H1 (cell line): ENCODE measurements around the gene TMPRSS3. TPM values are rescaled to one million over a fixed set of nuclear protein-coding genes. Genes with fewer than 3 reads are reported as not detected.
A peak's percentile ranks its signal among the peaks of the same experiment; 100 is the strongest.

ENCODE experiments used
- CTCF ChIA-PET: fragments of 300-600 bp; sonication (Branson Sonifier 250); formaldehyde crosslinking; loops from one replicate; lab custom pipeline; 2021; ENCODE audit not compliant: partially characterized antibody; lab: Charles Lee
- POLR2A ChIA-PET: fragments of 300-600 bp; sonication (Branson Sonifier 250); formaldehyde crosslinking; loops from one replicate; lab custom pipeline; 2021; ENCODE audit warnings: inconsistent platforms; ENCODE audit not compliant: partially characterized antibody; lab: Charles Lee
- DNase-seq, 2 experiments: peaks; one replicate each; pipeline versions ENCODE4 v3.0.0 to v3.0.0-alpha.2; 2010 to 2022; ENCODE audit warnings: low spot score in 2 of 2, low read depth in 1 of 2, mixed read lengths in 1 of 2
- FAIRE-seq: peaks from 2 replicates; lab custom pipeline; 2011; peaks lifted over from hg19 to GRCh38; lab: Jason Lieb, UNC
- H2AFZ ChIP-seq: 2 replicates; pipeline ENCODE4 v1.8.1; 2012; ENCODE audit warnings: low read length, inconsistent platforms
- H2AK5ac ChIP-seq: 2 replicates; pipeline ENCODE4 v1.6.1; 2013; ENCODE audit warnings: low read depth, low read length
- H2BK120ac ChIP-seq: replicated peaks from 2 replicates; pipeline ENCODE3; 2013; ENCODE audit warnings: low read depth, low read length, inconsistent platforms
- H2BK12ac ChIP-seq: 2 replicates; pipeline ENCODE4 v1.6.1; 2013; ENCODE audit warnings: low read depth, low read length
- H2BK15ac ChIP-seq: 2 replicates; pipeline ENCODE4 v1.6.1; 2013; ENCODE audit warnings: low read length
- H2BK20ac ChIP-seq: 2 replicates; pipeline ENCODE4 v1.6.1; 2013; ENCODE audit warnings: low read length
- H2BK5ac ChIP-seq: 2 replicates; pipeline ENCODE4 v1.6.1; 2013; ENCODE audit warnings: low read depth, low read length
- H3K14ac ChIP-seq: 2 replicates; pipeline ENCODE4 v1.6.1; 2013; ENCODE audit warnings: inconsistent platforms; ENCODE audit not compliant: insufficient read length
- H3K18ac ChIP-seq: 2 replicates; pipeline ENCODE4 v1.6.1; 2013; ENCODE audit warnings: low read length; ENCODE audit errors: extremely low read depth
- H3K23ac ChIP-seq: 2 replicates; pipeline ENCODE4 v1.6.1; 2013; ENCODE audit warnings: inconsistent platforms; ENCODE audit not compliant: insufficient read length
- H3K23me2 ChIP-seq: 2 replicates; pipeline ENCODE4 v1.6.1; 2013; ENCODE audit warnings: low read depth, low read length
- H3K27ac ChIP-seq: 2 replicates; pipeline ENCODE4 v1.6.1; 2011; ENCODE audit warnings: low read depth, low read length, inconsistent platforms
- H3K27me3 ChIP-seq, 4 experiments: replicated peaks in 1 of 4; 1 replicate in 1 of 4; 2 replicates in 3 of 4; pipeline versions ENCODE4 v1.6.1 to v1.8.1; 2011 to 2013; ENCODE audit warnings: low read length in 3 of 4, mild to moderate bottlenecking in 3 of 4, inconsistent platforms in 2 of 4, mixed read lengths in 2 of 4, moderate library complexity in 1 of 4; ENCODE audit not compliant: control insufficient read depth in 3 of 4, insufficient read depth in 3 of 4; ENCODE audit errors: extremely low read depth in 1 of 4
- H3K36me3 ChIP-seq, 4 experiments: 2 replicates each; pipeline versions ENCODE4 v1.6.1 to v1.8.1; 2011 to 2013; ENCODE audit warnings: mild to moderate bottlenecking in 4 of 4, low read length in 3 of 4, moderate library complexity in 2 of 4, control low read depth in 1 of 4, inconsistent platforms in 1 of 4; ENCODE audit not compliant: insufficient read depth in 4 of 4, control insufficient read depth in 2 of 4
- H3K4ac ChIP-seq: replicated peaks from 2 replicates; pipeline ENCODE3; 2013; ENCODE audit warnings: low read length, low read depth, mixed read lengths, inconsistent platforms; ENCODE audit not compliant: insufficient read length
- H3K4me1 ChIP-seq, 4 experiments: replicated peaks in 1 of 4; 1 replicate in 1 of 4; 2 replicates in 3 of 4; pipeline versions ENCODE4 v1.6.1 to v1.8.1; 2011 to 2013; ENCODE audit warnings: low read length in 3 of 4, inconsistent platforms in 2 of 4, mixed read lengths in 1 of 4; ENCODE audit not compliant: insufficient read depth in 4 of 4, control insufficient read depth in 3 of 4
- H3K4me2 ChIP-seq, 2 experiments: 2 replicates each; pipeline versions ENCODE4 v1.6.1 to v1.8.1; 2011 to 2013; ENCODE audit warnings: low read depth in 2 of 2, low read length in 2 of 2, control low read depth in 1 of 2, inconsistent platforms in 1 of 2, mild to moderate bottlenecking in 1 of 2; ENCODE audit not compliant: insufficient read depth in 1 of 2
- H3K4me3 ChIP-seq, 4 experiments: fragments of 200-600, 300-600 bp in 1 of 4; sonication (generic), shearing (Covaris generic), sonication (Bioruptor Twin) in 1 of 4; 2 replicates each; pipeline versions ENCODE4 v1.5.1 to v1.8.1; 2011 to 2016; ENCODE audit warnings: low read length in 4 of 4, low read depth in 3 of 4, control low read depth in 2 of 4, inconsistent platforms in 2 of 4, mild to moderate bottlenecking in 2 of 4, mixed read lengths in 1 of 4, moderate library complexity in 1 of 4; ENCODE audit not compliant: insufficient read depth in 2 of 4; ENCODE audit errors: extremely low read depth in 1 of 4
- H3K56ac ChIP-seq: replicated peaks from 2 replicates; pipeline ENCODE3; 2013; ENCODE audit warnings: low read depth, mild to moderate bottlenecking, mixed read lengths, low read length, inconsistent platforms; ENCODE audit not compliant: insufficient read length
- H3K79me1 ChIP-seq: 2 replicates; pipeline ENCODE4 v1.6.1; 2013; ENCODE audit warnings: low read depth, low read length, control low read depth
- H3K79me2 ChIP-seq, 2 experiments: 2 replicates each; pipeline versions ENCODE4 v1.6.1 to v1.8.1; 2012 to 2013; ENCODE audit warnings: low read length in 2 of 2, mild to moderate bottlenecking in 2 of 2, inconsistent platforms in 1 of 2; ENCODE audit not compliant: insufficient read depth in 2 of 2, control insufficient read depth in 1 of 2
- H3K9ac ChIP-seq, 4 experiments: replicated peaks in 1 of 4; 1 replicate in 1 of 4; 2 replicates in 3 of 4; pipeline versions ENCODE4 v1.6.1 to v1.8.1; 2011 to 2013; ENCODE audit warnings: low read depth in 3 of 4, low read length in 3 of 4, control low read depth in 2 of 4, mild to moderate bottlenecking in 2 of 4, moderate library complexity in 2 of 4, inconsistent platforms in 1 of 4; ENCODE audit errors: extremely low read depth in 1 of 4
- H3K9me3 ChIP-seq, 2 experiments: 2 replicates each; pipeline versions ENCODE4 v1.6.1 to v1.8.1; 2012 to 2013; ENCODE audit warnings: mild to moderate bottlenecking in 2 of 2, moderate library complexity in 2 of 2, control low read depth in 1 of 2, inconsistent platforms in 1 of 2, low read depth in 1 of 2, low read length in 1 of 2, mixed read lengths in 1 of 2; ENCODE audit not compliant: insufficient read depth in 2 of 2
- H4K20me1 ChIP-seq, 2 experiments: replicated peaks in 1 of 2; 2 replicates each; pipeline versions ENCODE3 to v1.8.1; 2011 to 2013; ENCODE audit warnings: inconsistent platforms in 2 of 2, low read length in 2 of 2, mild to moderate bottlenecking in 1 of 2; ENCODE audit not compliant: insufficient read depth in 2 of 2, control insufficient read depth in 1 of 2
- H4K5ac ChIP-seq: 2 replicates; pipeline ENCODE4 v1.6.1; 2013; ENCODE audit warnings: low read length, low read depth, mixed read lengths, inconsistent platforms; ENCODE audit not compliant: insufficient read length
- H4K8ac ChIP-seq: 2 replicates; pipeline ENCODE4 v1.8.0; 2013; ENCODE audit warnings: mild to moderate bottlenecking, moderate library complexity, low read length, inconsistent platforms; ENCODE audit not compliant: insufficient read depth; ENCODE audit errors: extremely low read depth
- H4K91ac ChIP-seq: replicated peaks from 2 replicates; pipeline ENCODE3; 2013; ENCODE audit warnings: low read length, mixed read lengths, inconsistent platforms; ENCODE audit not compliant: insufficient read length
- ASH2L ChIP-seq: fragments of 200-600, 300-600 bp; sonication (generic); IDR thresholded peaks from one replicate; pipeline ENCODE4 v1.7.1; 2017; ENCODE audit warnings: low read length
- BACH1 ChIP-seq: IDR thresholded peaks from 2 replicates; pipeline ENCODE4 v1.6.1; 2012; ENCODE audit warnings: low read length, improper control_type of control experiment
- EZH2 ChIP-seq: fragments of 200-600 bp; sonication (generic); IDR thresholded peaks from 2 replicates; pipeline ENCODE4 v1.7.1; 2012; ENCODE audit warnings: low read depth, mild to moderate bottlenecking, moderate library complexity, low read length, inconsistent platforms; ENCODE audit not compliant: severe bottlenecking
- MAX ChIP-seq: IDR thresholded peaks from 2 replicates; pipeline ENCODE4 v1.6.1; 2012; ENCODE audit warnings: inconsistent platforms
- RAD21 ChIP-seq, 2 experiments: IDR thresholded peaks in 1 of 2; conservative IDR thresholded peaks in 1 of 2; 2 replicates each; pipeline ENCODE4 v1.6.1; 2011; ENCODE audit warnings: low read depth in 2 of 2, low read length in 2 of 2, improper control_type of control experiment in 1 of 2, inconsistent platforms in 1 of 2, mild to moderate bottlenecking in 1 of 2, moderate library complexity in 1 of 2
- SIN3A ChIP-seq, 2 experiments: IDR thresholded peaks in 1 of 2; conservative IDR thresholded peaks in 1 of 2; 2 replicates each; pipeline ENCODE4 v1.6.1; 2011 to 2012; ENCODE audit warnings: low read length in 2 of 2, improper control_type of control experiment in 1 of 2, low read depth in 1 of 2, mild to moderate bottlenecking in 1 of 2
- SP1 ChIP-seq: IDR thresholded peaks from 2 replicates; pipeline ENCODE4 v1.6.1; 2011; ENCODE audit warnings: low read depth, low read length
- SUZ12 ChIP-seq: fragments of 200-600 bp; sonication (generic); IDR thresholded peaks from 2 replicates; pipeline ENCODE4 v1.6.1; 2012; ENCODE audit warnings: mild to moderate bottlenecking, inconsistent platforms, low read length, moderate library complexity, mixed read lengths
- TBP ChIP-seq: IDR thresholded peaks from 2 replicates; pipeline ENCODE4 v1.6.1; 2011; ENCODE audit warnings: low read depth, low read length, improper control_type of control experiment
- TCF12 ChIP-seq: IDR thresholded peaks from 2 replicates; pipeline ENCODE4 v1.6.1; 2011; ENCODE audit warnings: low read depth, mild to moderate bottlenecking, low read length
- ZNF274 ChIP-seq: IDR thresholded peaks from 2 replicates; pipeline ENCODE4 v1.7.0; 2012; ENCODE audit warnings: low read length, borderline replicate concordance; ENCODE audit errors: extremely low read depth
- WGBS, 2 experiments: shearing (Covaris generic) in 1 of 2; methylation state at CpG; one replicate each; pipeline versions ENCODE4 v1.1.6 to v1.1.7; 2013 to 2015; ENCODE audit warnings: low lambda C conversion rate in 2 of 2, mixed read lengths in 2 of 2, inconsistent platforms in 1 of 2, low coverage in 1 of 2, missing lambda C conversion rate in 1 of 2; ENCODE audit not compliant: insufficient replicate concordance in 2 of 2, insufficient coverage in 1 of 2, insufficient read length in 1 of 2; ENCODE audit errors: extremely low coverage in 1 of 2, missing lambda C conversion rate in 1 of 2; 5-methylcytosine and 5-hydroxymethylcytosine counted together
- polyA plus RNA-seq, 7 experiments: library from polyadenylated mRNA; depleted of rRNA in 3 of 7; stranded (reverse) in 5 of 7; unstranded in 2 of 7; fragments of >200 nt in 5 of 7; fragments of 200-250 nt in 2 of 7; gene quantifications; 1 replicate in 5 of 7; 2 replicates in 1 of 7; 4 replicates in 1 of 7; pipeline versions ENCODE4 v1.2.1 to v1.2.3, GENCODE V29; 2011 to 2013; ENCODE audit warnings: missing spikeins in 2 of 7, mixed read lengths in 2 of 7
- total RNA-seq: library from RNA; stranded (reverse); fragmentation: NEBNext Ultra II Directional; extraction: Animal tissue kit (Norgen Biotek cat#: 25700); gene quantifications from 2 replicates; pipeline ENCODE4 v1.2.1, GENCODE V29; 2021
- TF ChIP-seq, protein P1 (sequence below): IDR thresholded peaks from 2 replicates; pipeline ENCODE4 v1.6.1; 2011; ENCODE audit warnings: low read depth, mild to moderate bottlenecking, low read length; ENCODE audit not compliant: insufficient read depth

TMPRSS3 gene
- total and polyA plus RNA-seq, 2 of the 8 experiments (the other 6 are each of a cell fraction or from before 2014, with no cell fraction given), result 0.38 TPM; not detected in 1

GRCh38 chr21:42389449-42389835, 6.4 kb downstream of the TMPRSS3 start:
- H4K5ac ChIP-seq, result no peak overlapping the region
- no peak overlapping the region for H2BK15ac ChIP-seq
- H2AK5ac ChIP-seq, result no peak overlapping the region
- no peak overlapping the region for H2BK120ac ChIP-seq
- no peak overlapping the region for H3K23ac ChIP-seq
- H3K79me1 ChIP-seq, result no peaks in the 10 kb centered on the region
- peak overlapping the region in 1 of 4 experiments; percentile 3; a peak in 1 of 8 replicates for H3K4me3 ChIP-seq
- no peak overlapping the region for H2BK20ac ChIP-seq
- FAIRE-seq, result no peak
- H3K4ac ChIP-seq, result no peak overlapping the region
- peak overlapping the region; percentile 26 to 39; a peak in 3 of 4 replicates for H3K4me2 ChIP-seq
- no peak overlapping the region for H4K8ac ChIP-seq
- H2BK5ac ChIP-seq, result no peak overlapping the region
- H4K91ac ChIP-seq, result no peak overlapping the region
- H3K36me3 ChIP-seq, result no peaks in the 10 kb centered on the region
- H3K79me2 ChIP-seq, result no peaks in the 10 kb centered on the region
- H3K27ac ChIP-seq, result 0 out of 2 replicates have a peak overlapping the region, but pooled peaks have one; percentile 15
- no peak overlapping the region for H2AFZ ChIP-seq
- no peaks in the 10 kb centered on the region for H3K23me2 ChIP-seq
- ChIA-PET POLR2A (interaction anchor here (0.9 to 1.6 kb wide), 3 partner anchors 11 to 16 kb away, joined by 3 to 5 read pairs (median 3); no protein-coding TSS in a partner anchor), CTCF (interaction anchor here (1.0 to 2.2 kb wide), 4 partner anchors 9 to 75 kb away, joined by 3 to 6 read pairs (median 4); no protein-coding TSS in a partner anchor)
- no peak overlapping the region; the same call in 1 of the 2 replicates for H3K18ac ChIP-seq
- H3K56ac ChIP-seq, result no peak overlapping the region
- H3K9ac ChIP-seq, result no peak overlapping the region
- H3K14ac ChIP-seq, result no peak overlapping the region
- H2BK12ac ChIP-seq, result peak overlapping the region; percentile 82; the same call in 1 of the 2 replicates
- no peaks in the 10 kb centered on the region for H4K20me1 ChIP-seq
- H3K4me1 ChIP-seq, result peaks cover 0 to 12% (median 9%) of the 10 kb centered on the region in 4 experiments; a peak in 3 of 7 replicates
- H3K27me3 ChIP-seq, result 0 out of 7 replicates have a peak, but pooled peaks cover 0 to 2% (median 0%) of the 10 kb centered on the region in 4 experiments
- DNase-seq, result no peak
- WGBS, 2 experiments, result 55% methylated on average over 6 of the region's 6 CpGs; no CpG with 5 or more reads in 1 of the 2 experiments
- H3K9me3 ChIP-seq, result peaks cover 0 to 4% of the 10 kb centered on the region in 2 experiments; a peak in 1 of 4 replicates
- TF ChIP-seq SUZ12 (no peak), ZNF274 (no peak), TBP (no peak), BACH1 (no peak), RAD21 (IDR thresholded peaks at IDR 0.05 in 1 of 2, conservative IDR thresholded peaks at IDR 0.05 in 1 of 2; ENCODE audit: low read depth in 2 of 2, low read length in 2 of 2) (no peak), SIN3A (conservative IDR thresholded peaks at IDR 0.05 in 1 of 2, IDR thresholded peaks at IDR 0.05 in 1 of 2; ENCODE audit: low read depth in 1 of 2, low read length in 2 of 2) (0 out of 4 replicates have a peak, but pooled peaks of 1 of the 2 experiments have one; percentile 10), SP1 (no peak), MAX (peak; percentile 24; the same call in 1 of the 2 replicates), TCF12 (no peak), EZH2 (no peak), ASH2L (no peak)
- TF ChIP-seq, protein P1, sequence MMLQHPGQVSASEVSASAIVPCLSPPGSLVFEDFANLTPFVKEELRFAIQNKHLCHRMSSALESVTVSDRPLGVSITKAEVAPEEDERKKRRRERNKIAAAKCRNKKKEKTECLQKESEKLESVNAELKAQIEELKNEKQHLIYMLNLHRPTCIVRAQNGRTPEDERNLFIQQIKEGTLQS, result no peak
